Measurements from ENCODE around the gene WDR59.

DNA sequence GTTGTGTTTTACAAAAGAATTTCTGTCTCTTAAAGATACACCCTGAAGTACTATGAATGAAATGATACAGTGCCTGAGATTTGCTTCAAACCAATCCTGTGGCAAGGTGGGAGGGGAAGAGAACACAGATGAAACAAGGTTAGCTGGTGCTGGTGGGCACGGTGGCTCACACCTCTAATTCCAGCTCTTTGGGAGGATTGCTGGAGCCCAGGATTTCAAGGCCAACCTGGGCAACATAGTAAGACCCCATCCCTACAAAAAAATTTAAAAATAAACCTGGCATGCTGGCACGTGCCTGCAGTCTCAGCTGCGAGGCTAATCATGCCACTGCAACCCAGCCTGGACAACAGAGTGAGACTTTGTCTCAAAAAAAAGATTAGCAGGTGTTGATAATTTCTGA lies 143.0 kb downstream of the WDR59 start:
- TF ChIP-seq ZNF37A (tag by site-specific recombination; IDR thresholded peaks at IDR 0.05) (no peak), ZNF280C (tag by site-specific recombination; IDR thresholded peaks at IDR 0.05) (no peak), ZBTB20 (tag by site-specific recombination; IDR thresholded peaks at IDR 0.05) (no peak)
- TF ChIP-seq, protein P1, sequence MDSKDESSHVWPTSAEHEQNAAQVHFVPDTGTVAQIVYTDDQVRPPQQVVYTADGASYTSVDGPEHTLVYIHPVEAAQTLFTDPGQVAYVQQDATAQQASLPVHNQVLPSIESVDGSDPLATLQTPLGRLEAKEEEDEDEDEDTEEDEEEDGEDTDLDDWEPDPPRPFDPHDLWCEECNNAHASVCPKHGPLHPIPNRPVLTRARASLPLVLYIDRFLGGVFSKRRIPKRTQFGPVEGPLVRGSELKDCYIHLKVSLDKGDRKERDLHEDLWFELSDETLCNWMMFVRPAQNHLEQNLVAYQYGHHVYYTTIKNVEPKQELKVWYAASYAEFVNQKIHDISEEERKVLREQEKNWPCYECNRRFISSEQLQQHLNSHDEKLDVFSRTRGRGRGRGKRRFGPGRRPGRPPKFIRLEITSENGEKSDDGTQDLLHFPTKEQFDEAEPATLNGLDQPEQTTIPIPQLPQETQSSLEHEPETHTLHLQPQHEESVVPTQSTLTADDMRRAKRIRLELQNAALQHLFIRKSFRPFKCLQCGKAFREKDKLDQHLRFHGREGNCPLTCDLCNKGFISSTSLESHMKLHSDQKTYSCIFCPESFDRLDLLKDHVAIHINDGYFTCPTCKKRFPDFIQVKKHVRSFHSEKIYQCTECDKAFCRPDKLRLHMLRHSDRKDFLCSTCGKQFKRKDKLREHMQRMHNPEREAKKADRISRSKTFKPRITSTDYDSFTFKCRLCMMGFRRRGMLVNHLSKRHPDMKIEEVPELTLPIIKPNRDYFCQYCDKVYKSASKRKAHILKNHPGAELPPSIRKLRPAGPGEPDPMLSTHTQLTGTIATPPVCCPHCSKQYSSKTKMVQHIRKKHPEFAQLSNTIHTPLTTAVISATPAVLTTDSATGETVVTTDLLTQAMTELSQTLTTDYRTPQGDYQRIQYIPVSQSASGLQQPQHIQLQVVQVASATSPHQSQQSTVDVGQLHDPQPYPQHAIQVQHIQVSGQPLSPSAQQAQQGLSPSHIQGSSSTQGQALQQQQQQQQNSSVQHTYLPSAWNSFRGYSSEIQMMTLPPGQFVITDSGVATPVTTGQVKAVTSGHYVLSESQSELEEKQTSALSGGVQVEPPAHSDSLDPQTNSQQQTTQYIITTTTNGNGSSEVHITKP (tag by site-specific recombination; IDR thresholded peaks at IDR 0.05): no peak

All from HEK293 (cell line).